Astrocyte (in vitro differentiated cells and primary cell): Measurements from ENCODE around the gene CACNA1C. TPM values are rescaled to one million over a fixed set of nuclear protein-coding genes. Genes with fewer than 3 reads are reported as not detected.

ENCODE experiments used
- DNase-seq: peaks from one replicate; pipeline ENCODE4 v3.0.0-alpha.2; 2010; ENCODE audit warnings: low read depth
- FAIRE-seq: peaks from 2 replicates; lab custom pipeline; 2011; peaks lifted over from hg19 to GRCh38; lab: Jason Lieb, UNC
- H2AFZ ChIP-seq: 2 replicates; pipeline ENCODE4 v1.6.0; 2012; ENCODE audit warnings: low read depth, low read length, inconsistent platforms
- H3K27ac ChIP-seq: 2 replicates; pipeline ENCODE4 v1.5.1; 2011; ENCODE audit warnings: low read depth, low read length, inconsistent platforms
- H3K27me3 ChIP-seq: 2 replicates; pipeline ENCODE4 v1.6.0; 2011; ENCODE audit warnings: low read length, inconsistent platforms; ENCODE audit not compliant: insufficient read depth
- H3K36me3 ChIP-seq: 2 replicates; pipeline ENCODE4 v1.5.1; 2011; ENCODE audit warnings: low read length, inconsistent platforms; ENCODE audit not compliant: insufficient read depth
- H3K4me1 ChIP-seq: 2 replicates; pipeline ENCODE4 v1.5.1; 2011; ENCODE audit warnings: low read length, inconsistent platforms; ENCODE audit not compliant: insufficient read depth
- H3K4me2 ChIP-seq: 2 replicates; pipeline ENCODE4 v1.6.0; 2012; ENCODE audit warnings: low read length, inconsistent platforms
- H3K4me3 ChIP-seq: 2 replicates; pipeline ENCODE4 v1.5.1; 2011; ENCODE audit warnings: low read depth, mild to moderate bottlenecking, low read length, inconsistent platforms; ENCODE audit not compliant: insufficient read depth
- H3K79me2 ChIP-seq: 2 replicates; pipeline ENCODE4 v1.6.0; 2012; ENCODE audit warnings: mild to moderate bottlenecking, low read length, inconsistent platforms; ENCODE audit not compliant: insufficient read depth
- H3K9ac ChIP-seq: 2 replicates; pipeline ENCODE4 v1.6.0; 2012; ENCODE audit warnings: mild to moderate bottlenecking, low read length, inconsistent platforms
- H3K9me3 ChIP-seq: 2 replicates; pipeline ENCODE4 v1.5.1; 2012; ENCODE audit warnings: low read depth, mild to moderate bottlenecking, low read length, inconsistent platforms; ENCODE audit not compliant: insufficient read depth
- H4K20me1 ChIP-seq: 2 replicates; pipeline ENCODE4 v1.6.0; 2012; ENCODE audit warnings: low read length, inconsistent platforms; ENCODE audit not compliant: insufficient read depth
- H3K27ac Mint-ChIP-seq: one replicate; pipeline ENCODE4 v1.8.0; 2021; ENCODE audit warnings: mild to moderate bottlenecking, mixed read lengths; ENCODE audit not compliant: unreplicated experiment
- H3K27me3 Mint-ChIP-seq: one replicate; pipeline ENCODE4 v1.8.0; 2021; ENCODE audit warnings: low read depth, mixed read lengths; ENCODE audit not compliant: unreplicated experiment
- H3K36me3 Mint-ChIP-seq: one replicate; pipeline ENCODE4 v1.8.0; 2021; ENCODE audit warnings: low read depth, mixed read lengths; ENCODE audit not compliant: unreplicated experiment
- H3K4me1 Mint-ChIP-seq: one replicate; pipeline ENCODE4 v1.8.0; 2021; ENCODE audit warnings: low read depth, mixed read lengths; ENCODE audit not compliant: unreplicated experiment
- H3K4me3 Mint-ChIP-seq: one replicate; pipeline ENCODE4 v1.8.0; 2021; ENCODE audit warnings: mild to moderate bottlenecking, moderate library complexity, mixed read lengths; ENCODE audit not compliant: unreplicated experiment
- H3K9me3 Mint-ChIP-seq: one replicate; pipeline ENCODE4 v1.8.0; 2021; ENCODE audit warnings: mild to moderate bottlenecking, mixed read lengths; ENCODE audit not compliant: unreplicated experiment
- CTCF ChIP-seq: IDR thresholded peaks from 2 replicates; pipeline ENCODE4 v1.5.1; 2011; ENCODE audit warnings: low read depth, mild to moderate bottlenecking, inconsistent platforms, low read length, moderate library complexity; ENCODE audit not compliant: insufficient read depth
- EZH2 ChIP-seq: IDR thresholded peaks from 2 replicates; pipeline ENCODE4 v1.6.1; 2012; ENCODE audit warnings: mild to moderate bottlenecking, low read length, inconsistent platforms; ENCODE audit not compliant: insufficient read depth
- total RNA-seq: library from RNA; stranded (reverse); gene quantifications from 2 replicates; pipeline ENCODE4 v1.2.1, GENCODE V29; 2021

Gene CACNA1C
- total RNA-seq, 1 donor from 2014 or later, result 2.1 TPM

DNA sequence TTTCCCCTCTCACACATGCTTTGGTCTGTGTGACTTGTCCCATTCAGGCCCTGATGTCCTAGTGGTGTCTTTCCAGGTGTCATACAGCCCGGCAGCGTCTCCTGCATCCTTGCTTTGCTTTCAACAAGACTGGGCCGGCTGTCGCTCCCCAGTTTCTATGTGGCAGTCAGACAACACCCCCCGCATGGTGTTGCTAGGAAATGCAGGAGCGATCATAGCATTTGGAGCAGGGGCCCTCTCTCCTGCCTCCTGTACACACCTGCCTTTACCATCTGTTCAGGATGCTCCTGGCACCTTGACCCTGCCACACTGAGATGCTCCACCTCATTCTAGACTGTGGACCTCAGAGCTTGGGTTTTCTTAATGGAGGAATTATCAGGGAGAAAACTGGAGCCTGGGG, 29.5 kb downstream of the CACNA1C start:
- Histone ChIP-seq H3K9me3 (peaks cover 2% of the 10 kb centered on the region), H3K27ac (no peak overlapping the region), H3K4me1 (peaks cover 3% of the 10 kb centered on the region), H3K4me2 (no peak overlapping the region), H4K20me1 (peaks cover 5% of the 10 kb centered on the region), H3K36me3 (no peaks in the 10 kb centered on the region), H3K9ac (no peak overlapping the region), H3K4me3 (no peak overlapping the region), H2AFZ (no peak overlapping the region), H3K79me2 (no peaks in the 10 kb centered on the region), H3K27me3 (no peaks in the 10 kb centered on the region)
- Mint-ChIP-seq H3K4me3 (no peak overlapping the region), H3K36me3 (peaks cover 3% of the 10 kb centered on the region), H3K4me1 (peaks cover 43% of the 10 kb centered on the region), H3K27me3 (peaks cover 4% of the 10 kb centered on the region), H3K9me3 (peaks cover 14% of the 10 kb centered on the region), H3K27ac (no peak overlapping the region)
- no peak for FAIRE-seq
- TF ChIP-seq CTCF (no peak), EZH2 (no peak)
- no peak for DNase-seq

GRCh38 chr12:2083008-2083407, 30.2 kb downstream of the CACNA1C start:
- peaks cover 3% of the 10 kb centered on the region for H3K4me1 ChIP-seq
- TF ChIP-seq EZH2 (no peak), CTCF (no peak)
- Mint-ChIP-seq H3K4me3 (no peak overlapping the region), H3K27me3 (peaks cover 8% of the 10 kb centered on the region), H3K36me3 (peaks cover 3% of the 10 kb centered on the region), H3K4me1 (peaks cover 43% of the 10 kb centered on the region), H3K27ac (peak overlapping the region; percentile 29), H3K9me3 (peaks cover 14% of the 10 kb centered on the region)
- H3K27me3 ChIP-seq, result no peaks in the 10 kb centered on the region
- H3K9me3 ChIP-seq, result peaks cover 2% of the 10 kb centered on the region
- no peaks in the 10 kb centered on the region for H3K79me2 ChIP-seq
- peaks cover 5% of the 10 kb centered on the region for H4K20me1 ChIP-seq
- no peak overlapping the region for H3K4me3 ChIP-seq
- no peak overlapping the region for H2AFZ ChIP-seq
- no peak overlapping the region for H3K9ac ChIP-seq
- DNase-seq (no peak), FAIRE-seq (no peak)
- no peaks in the 10 kb centered on the region for H3K36me3 ChIP-seq
- H3K4me2 ChIP-seq, result no peak overlapping the region
- H3K27ac ChIP-seq, result no peak overlapping the region

DNA sequence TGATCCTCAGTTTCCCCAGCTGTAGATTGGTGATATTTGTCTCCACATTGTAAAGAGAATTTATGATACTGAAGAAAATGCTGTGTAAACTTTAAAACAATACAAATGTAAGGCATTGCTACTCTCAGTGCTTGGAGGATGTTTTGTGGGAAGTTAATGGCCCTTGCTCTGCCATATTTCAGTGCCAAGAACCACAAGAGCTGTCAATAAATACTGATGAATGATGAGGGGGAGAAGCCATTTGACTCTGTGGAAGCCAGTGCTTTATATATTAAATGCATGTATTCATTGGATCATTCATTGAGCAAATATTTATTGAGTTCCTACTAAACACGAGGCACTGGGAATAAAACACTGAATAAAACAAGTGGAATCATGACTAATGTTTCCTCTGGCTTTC, 30.8 kb downstream of the CACNA1C start:
- no peaks in the 10 kb centered on the region for H3K79me2 ChIP-seq

More for the DNA sequence above, 30.8 kb downstream of the CACNA1C start:
- Mint-ChIP-seq H3K9me3 (peaks cover 10% of the 10 kb centered on the region), H3K27ac (no peak overlapping the region), H3K4me3 (no peak overlapping the region), H3K36me3 (peaks cover 5% of the 10 kb centered on the region), H3K27me3 (peaks cover 9% of the 10 kb centered on the region), H3K4me1 (peaks cover 43% of the 10 kb centered on the region)
- Histone ChIP-seq H3K9ac (no peak overlapping the region), H3K4me3 (no peak overlapping the region), H2AFZ (no peak overlapping the region), H3K27ac (no peak overlapping the region), H3K9me3 (peaks cover 2% of the 10 kb centered on the region), H3K4me2 (no peak overlapping the region), H4K20me1 (peaks cover 5% of the 10 kb centered on the region), H3K36me3 (no peaks in the 10 kb centered on the region), H3K27me3 (no peaks in the 10 kb centered on the region), H3K4me1 (peaks cover 3% of the 10 kb centered on the region)
- TF ChIP-seq EZH2, result no peak
- no peak for TF ChIP-seq CTCF
- DNase-seq (peak; percentile 14), FAIRE-seq (no peak)
